Breast epithelium (tissue), 3 donors: ENCODE measurements around the gene ABHD6.

Source experiments
- POLR2A ChIP-seq: fragments of 450-650 bp; IDR thresholded peaks from one replicate; pipeline ENCODE4 v1.6.1; 2016; ENCODE audit warnings: antibody characterized with exemption, mild to moderate bottlenecking, moderate library complexity
- POLR2AphosphoS5 ChIP-seq, 3 donors: sonication (generic); formaldehyde crosslinking; IDR thresholded peaks; one replicate each; pipeline ENCODE4 v1.6.1; 2017; ENCODE audit warnings: antibody characterized with exemption in 3 of 3
- TF ChIP-seq, protein P1 (sequence below), 3 donors: fragments of 450-650 bp; IDR thresholded peaks; one replicate each; pipeline ENCODE4 v1.5.1; 2016 to 2017; ENCODE audit warnings: antibody characterized with exemption in 3 of 3, mild to moderate bottlenecking in 3 of 3, moderate library complexity in 3 of 3

DNA sequence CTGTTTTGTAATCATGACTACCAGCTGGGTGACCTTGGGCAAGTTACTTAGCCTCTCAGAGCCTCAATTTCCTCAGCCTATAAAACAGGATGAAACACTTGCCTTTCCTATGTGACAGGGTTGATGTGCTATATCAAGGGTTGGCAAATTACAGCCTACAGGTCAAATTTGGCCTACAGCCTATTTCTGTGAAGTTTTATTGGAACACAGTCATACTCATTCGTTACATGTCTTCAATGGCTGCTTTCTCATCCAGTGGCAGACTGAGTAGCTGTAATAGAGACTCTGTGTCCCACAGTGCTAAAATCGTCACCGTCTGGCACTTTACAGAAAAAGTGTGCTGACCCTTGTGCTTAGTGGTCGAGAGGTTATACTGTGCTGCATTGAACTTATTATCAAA, 16.6 kb downstream of the ABHD6 start:
- TF ChIP-seq, protein P1, sequence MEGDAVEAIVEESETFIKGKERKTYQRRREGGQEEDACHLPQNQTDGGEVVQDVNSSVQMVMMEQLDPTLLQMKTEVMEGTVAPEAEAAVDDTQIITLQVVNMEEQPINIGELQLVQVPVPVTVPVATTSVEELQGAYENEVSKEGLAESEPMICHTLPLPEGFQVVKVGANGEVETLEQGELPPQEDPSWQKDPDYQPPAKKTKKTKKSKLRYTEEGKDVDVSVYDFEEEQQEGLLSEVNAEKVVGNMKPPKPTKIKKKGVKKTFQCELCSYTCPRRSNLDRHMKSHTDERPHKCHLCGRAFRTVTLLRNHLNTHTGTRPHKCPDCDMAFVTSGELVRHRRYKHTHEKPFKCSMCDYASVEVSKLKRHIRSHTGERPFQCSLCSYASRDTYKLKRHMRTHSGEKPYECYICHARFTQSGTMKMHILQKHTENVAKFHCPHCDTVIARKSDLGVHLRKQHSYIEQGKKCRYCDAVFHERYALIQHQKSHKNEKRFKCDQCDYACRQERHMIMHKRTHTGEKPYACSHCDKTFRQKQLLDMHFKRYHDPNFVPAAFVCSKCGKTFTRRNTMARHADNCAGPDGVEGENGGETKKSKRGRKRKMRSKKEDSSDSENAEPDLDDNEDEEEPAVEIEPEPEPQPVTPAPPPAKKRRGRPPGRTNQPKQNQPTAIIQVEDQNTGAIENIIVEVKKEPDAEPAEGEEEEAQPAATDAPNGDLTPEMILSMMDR (IDR thresholded peaks at IDR 0.05) = no peak
- TF ChIP-seq POLR2AphosphoS5 (IDR thresholded peaks at IDR 0.05) (no peak), POLR2A (no peak)
